ENCODE data around the gene ANTXR2.

ANTXR2 gene

GRCh38 chr4:80081566-80081965 is 8.5 kb upstream of the ANTXR2 start:
- no peak for TF ChIP-seq CTCF (IDR thresholded peaks at IDR 0.05)
- Histone ChIP-seq H3K27ac (no peak overlapping the region), H3K4me3 (no peak overlapping the region)
- no peak for DNase-seq (ENCODE audit: low spot score)

GRCh38 chr4:80079255-80079923 is 6.4 kb upstream of the ANTXR2 start:
- DNase-seq (ENCODE audit: low spot score): no peak
- TF ChIP-seq CTCF (IDR thresholded peaks at IDR 0.05): no peak
- Histone ChIP-seq H3K27ac (peak overlapping the region in 1 of 2 donors; percentile 57), H3K4me3 (peak overlapping the region; percentile 44)

GRCh38 chr4:80078346-80079092 is 5.5 kb upstream of the ANTXR2 start:
- no peak for DNase-seq (ENCODE audit: low spot score)
- Histone ChIP-seq H3K4me3 (peak overlapping the region; percentile 44), H3K27ac (no peak overlapping the region)
- TF ChIP-seq CTCF (IDR thresholded peaks at IDR 0.05): no peak

- H3K27ac ChIP-seq: no peak overlapping the region
- H3K4me3 ChIP-seq: no peak overlapping the region
- no peak for DNase-seq (ENCODE audit: low spot score)
These were observed 4.6 kb upstream of the ANTXR2 start for GRCh38 chr4:80077639-80078038.

GRCh38 chr4:80076681-80077080 is 3.7 kb upstream of the ANTXR2 start:
- Histone ChIP-seq H3K27ac (no peak overlapping the region), H3K4me3 (no peak overlapping the region)
- no peak for DNase-seq (ENCODE audit: low spot score)
- no peak for TF ChIP-seq CTCF (IDR thresholded peaks at IDR 0.05)

More at GRCh38 chr4:80077639-80078038, 4.6 kb upstream of the ANTXR2 start:
- no peak for TF ChIP-seq CTCF (IDR thresholded peaks at IDR 0.05)

GRCh38 chr4:80075995-80076675 is 3.1 kb upstream of the ANTXR2 start:
- no peak overlapping the region for H3K4me3 ChIP-seq
- DNase-seq (ENCODE audit: low spot score): no peak
- no peak overlapping the region for H3K27ac ChIP-seq
- no peak for TF ChIP-seq CTCF (IDR thresholded peaks at IDR 0.05)

Data from coronary artery (tissue), 2 donors.